Adipocyte (in vitro differentiated cells): ENCODE results near the gene EFNB1.

Experiments used
- DNase-seq: peaks from one replicate; pipeline ENCODE4 v3.0.0-alpha.2; 2015; ENCODE audit warnings: low read depth
- H3K27me3 ChIP-seq: replicated peaks from 2 replicates; pipeline ENCODE4 v1.7.0; 2013; ENCODE audit warnings: mild to moderate bottlenecking, low read length, moderate library complexity; ENCODE audit not compliant: control insufficient read depth, insufficient read depth
- H3K36me3 ChIP-seq: 2 replicates; pipeline ENCODE4 v1.7.0; 2013; ENCODE audit warnings: low read length, mild to moderate bottlenecking, moderate library complexity; ENCODE audit not compliant: control insufficient read depth, insufficient read depth, severe bottlenecking
- H3K4me1 ChIP-seq: 2 replicates; pipeline ENCODE4 v1.7.0; 2013; ENCODE audit warnings: mild to moderate bottlenecking, low read length, moderate library complexity; ENCODE audit not compliant: control insufficient read depth, insufficient read depth
- H3K4me3 ChIP-seq: 2 replicates; pipeline ENCODE4 v1.7.0; 2013; ENCODE audit warnings: mild to moderate bottlenecking, low read length, moderate library complexity
- H3K9ac ChIP-seq: 2 replicates; pipeline ENCODE4 v1.7.0; 2013; ENCODE audit warnings: mild to moderate bottlenecking, low read length, moderate library complexity
- H3K9me3 ChIP-seq: 2 replicates; pipeline ENCODE4 v1.7.0; 2013; ENCODE audit warnings: mild to moderate bottlenecking, low read length, moderate library complexity; ENCODE audit not compliant: control insufficient read depth

The EFNB1 gene

GRCh38 chrX:68837119-68837518, 8.3 kb downstream of the EFNB1 start:
- Histone ChIP-seq H3K9ac (no peak overlapping the region), H3K9me3 (peaks cover 6% of the 10 kb centered on the region), H3K36me3 (peaks cover 32% of the 10 kb centered on the region), H3K4me3 (no peak overlapping the region), H3K27me3 (peaks cover 3% of the 10 kb centered on the region), H3K4me1 (no peaks in the 10 kb centered on the region)
- DNase-seq, result no peak

GRCh38 chrX:68838571-68838910, 9.7 kb downstream of the EFNB1 start:
- peaks cover 32% of the 10 kb centered on the region for H3K36me3 ChIP-seq

GRCh38 chrX:68839771-68840170, 10.9 kb downstream of the EFNB1 start:
- Histone ChIP-seq H3K9ac (no peak overlapping the region), H3K4me1 (peaks cover 10% of the 10 kb centered on the region), H3K4me3 (no peak overlapping the region), H3K36me3 (peaks cover 32% of the 10 kb centered on the region), H3K27me3 (peaks cover 12% of the 10 kb centered on the region), H3K9me3 (peaks cover 6% of the 10 kb centered on the region)
- no peak for DNase-seq

More at GRCh38 chrX:68838571-68838910, 9.7 kb downstream of the EFNB1 start:
- Histone ChIP-seq H3K9ac (no peak overlapping the region), H3K9me3 (peaks cover 6% of the 10 kb centered on the region), H3K4me3 (no peak overlapping the region), H3K4me1 (peaks cover 10% of the 10 kb centered on the region), H3K27me3 (peaks cover 3% of the 10 kb centered on the region)
- DNase-seq, result no peak

- Histone ChIP-seq H3K9ac (no peak overlapping the region), H3K36me3 (peaks cover 32% of the 10 kb centered on the region), H3K27me3 (peaks cover 12% of the 10 kb centered on the region), H3K4me1 (peaks cover 10% of the 10 kb centered on the region), H3K9me3 (peaks cover 6% of the 10 kb centered on the region), H3K4me3 (no peak overlapping the region)
- DNase-seq, result no peak
Observed at GRCh38 chrX:68840256-68840655, 11.4 kb downstream of the EFNB1 start.

- H3K27me3 ChIP-seq, result peaks cover 12% of the 10 kb centered on the region
- peaks cover under 1% of the 10 kb centered on the region for H3K9me3 ChIP-seq
- peaks cover 32% of the 10 kb centered on the region for H3K36me3 ChIP-seq
- no peak overlapping the region for H3K4me3 ChIP-seq
- no peak overlapping the region for H3K9ac ChIP-seq
- DNase-seq, result no peak
- H3K4me1 ChIP-seq, result peaks cover 10% of the 10 kb centered on the region
Observed at GRCh38 chrX:68841251-68842049, 12.6 kb downstream of the EFNB1 start.

- Histone ChIP-seq H3K27me3 (peaks cover 12% of the 10 kb centered on the region), H3K36me3 (peaks cover 32% of the 10 kb centered on the region), H3K4me3 (no peak overlapping the region), H3K9me3 (no peaks in the 10 kb centered on the region), H3K4me1 (peaks cover 10% of the 10 kb centered on the region), H3K9ac (no peak overlapping the region)
- DNase-seq, result no peak
Observed at GRCh38 chrX:68842351-68842750, 13.5 kb downstream of the EFNB1 start.

GRCh38 chrX:68842781-68843581, 14.2 kb downstream of the EFNB1 start:
- peaks cover 10% of the 10 kb centered on the region for H3K4me1 ChIP-seq
- H3K4me3 ChIP-seq, result no peak overlapping the region
- H3K9me3 ChIP-seq, result no peaks in the 10 kb centered on the region
- H3K9ac ChIP-seq, result no peak overlapping the region
- peaks cover 13% of the 10 kb centered on the region for H3K27me3 ChIP-seq
- H3K36me3 ChIP-seq, result peaks cover 32% of the 10 kb centered on the region
- DNase-seq, result peak; percentile 6

- Histone ChIP-seq H3K36me3 (peaks cover 28% of the 10 kb centered on the region), H3K9ac (no peak overlapping the region), H3K9me3 (no peaks in the 10 kb centered on the region), H3K4me3 (no peak overlapping the region), H3K27me3 (peaks cover 20% of the 10 kb centered on the region), H3K4me1 (peaks cover 10% of the 10 kb centered on the region)
- DNase-seq, result no peak
Observed at GRCh38 chrX:68843992-68844391, 15.2 kb downstream of the EFNB1 start.

- Histone ChIP-seq H3K9me3 (no peaks in the 10 kb centered on the region), H3K9ac (no peak overlapping the region), H3K4me3 (no peak overlapping the region), H3K36me3 (peaks cover 22% of the 10 kb centered on the region), H3K4me1 (peaks cover 10% of the 10 kb centered on the region), H3K27me3 (peaks cover 26% of the 10 kb centered on the region)
- DNase-seq, result no peak
Observed at GRCh38 chrX:68844581-68844980, 15.8 kb downstream of the EFNB1 start.

GRCh38 chrX:68846536-68846935, 17.7 kb downstream of the EFNB1 start:
- H3K36me3 ChIP-seq, result peaks cover 3% of the 10 kb centered on the region
- no peak overlapping the region for H3K4me3 ChIP-seq

GRCh38 chrX:68847172-68847571, 18.4 kb downstream of the EFNB1 start:
- peaks cover 27% of the 10 kb centered on the region for H3K27me3 ChIP-seq
- no peaks in the 10 kb centered on the region for H3K9me3 ChIP-seq
- no peak overlapping the region for H3K4me3 ChIP-seq
- no peaks in the 10 kb centered on the region for H3K36me3 ChIP-seq
- H3K4me1 ChIP-seq, result peaks cover 10% of the 10 kb centered on the region
- no peak for DNase-seq
- no peak overlapping the region for H3K9ac ChIP-seq

More at GRCh38 chrX:68846536-68846935, 17.7 kb downstream of the EFNB1 start:
- H3K4me1 ChIP-seq, result peaks cover 10% of the 10 kb centered on the region
- H3K9ac ChIP-seq, result no peak overlapping the region
- H3K9me3 ChIP-seq, result no peaks in the 10 kb centered on the region
- H3K27me3 ChIP-seq, result peaks cover 23% of the 10 kb centered on the region
- DNase-seq, result peak; percentile 29
